ENCODE measurements around the gene TBCB.

The TBCB gene

DNA sequence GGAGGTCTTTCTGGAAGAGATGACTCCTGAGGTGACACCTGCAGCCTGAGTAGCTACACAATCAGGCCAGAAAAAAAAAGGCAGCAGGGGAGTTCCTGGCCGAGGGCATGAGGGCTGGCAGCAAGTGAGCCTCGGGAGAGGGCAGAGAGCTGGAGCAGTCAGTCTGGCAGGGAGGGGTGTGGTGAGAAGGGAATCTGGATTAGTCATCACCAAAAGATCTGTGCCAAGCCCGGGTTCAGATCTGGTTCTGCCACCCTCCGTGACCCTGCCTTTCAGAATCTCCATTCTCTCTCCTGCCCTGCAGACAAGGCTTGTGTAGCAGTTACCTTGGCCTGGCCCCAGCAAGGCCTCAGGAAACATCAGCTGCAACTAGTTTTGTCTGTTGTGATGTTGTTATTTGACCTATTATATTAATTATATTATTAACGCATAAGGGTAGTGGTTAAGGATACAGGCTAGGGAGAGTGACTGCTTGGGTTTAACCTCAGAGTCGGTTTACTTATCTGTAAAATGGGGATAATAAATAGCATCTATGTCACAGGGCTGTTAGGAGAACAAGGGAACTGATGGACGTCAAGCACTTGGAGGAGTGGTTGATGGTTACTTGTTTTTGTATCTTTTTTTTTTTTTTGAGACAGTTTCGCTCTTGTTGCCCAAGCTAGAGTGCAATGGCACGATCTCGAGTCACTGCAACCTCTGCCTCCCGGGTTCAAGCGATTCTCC, 21.9 kb downstream of the TBCB start:
- no peak for DNase-seq (ENCODE audit: low read depth)

GRCh38 chr19:36139120-36139472, 23.8 kb downstream of the TBCB start:
- DNase-seq (ENCODE audit: low read depth): no peak

- peak; percentile 81 for DNase-seq (ENCODE audit: low read depth)
Observed at GRCh38 chr19:36139473-36140303, 24.4 kb downstream of the TBCB start, which contains the start of gene CAPNS1. Gene CAPNS1, plus strand, starts transcription at chr19:36140066. Its CDS starts 946 bp downstream, at chr19:36141012.

DNA sequence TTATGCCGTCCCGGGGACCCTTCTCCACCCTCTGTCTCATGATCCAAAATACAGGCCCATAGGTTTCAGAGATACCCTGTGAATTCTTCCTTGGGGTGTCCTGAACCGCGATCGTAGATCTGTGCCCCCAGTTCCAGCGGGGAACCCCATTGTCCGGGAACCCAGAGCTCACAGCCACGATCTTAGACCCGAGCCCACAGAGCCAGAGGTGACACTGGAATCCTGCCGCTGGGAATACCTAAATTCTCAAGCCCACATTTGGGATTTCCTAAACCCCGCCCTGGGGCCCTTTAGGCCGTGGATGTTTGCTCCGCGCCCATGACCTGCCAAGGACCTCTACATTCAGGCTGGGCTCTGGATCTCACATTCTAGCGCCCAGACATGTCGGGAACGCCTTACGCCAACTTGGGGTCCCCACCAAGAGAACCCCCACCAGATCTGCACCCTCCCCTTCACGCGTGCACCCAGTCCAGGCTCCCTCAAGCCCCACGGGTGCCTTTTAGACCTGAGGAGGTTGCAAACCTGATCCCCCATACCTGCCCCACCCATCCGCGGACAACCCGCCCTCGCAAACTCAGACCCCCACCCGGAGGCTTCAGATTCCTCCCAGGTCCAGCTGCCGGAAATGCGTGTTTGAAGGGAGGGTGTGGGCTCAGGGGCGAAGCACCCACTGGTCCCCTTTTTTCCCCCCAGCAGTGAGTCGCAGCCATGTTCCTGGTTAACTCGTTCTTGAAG, 25.2 kb downstream of the TBCB start:
- DNase-seq (ENCODE audit: low read depth): no peak

- peak; percentile 87 for DNase-seq (ENCODE audit: low read depth)
Observed at GRCh38 chr19:36141039-36141927, 26.0 kb downstream of the TBCB start.

DNA sequence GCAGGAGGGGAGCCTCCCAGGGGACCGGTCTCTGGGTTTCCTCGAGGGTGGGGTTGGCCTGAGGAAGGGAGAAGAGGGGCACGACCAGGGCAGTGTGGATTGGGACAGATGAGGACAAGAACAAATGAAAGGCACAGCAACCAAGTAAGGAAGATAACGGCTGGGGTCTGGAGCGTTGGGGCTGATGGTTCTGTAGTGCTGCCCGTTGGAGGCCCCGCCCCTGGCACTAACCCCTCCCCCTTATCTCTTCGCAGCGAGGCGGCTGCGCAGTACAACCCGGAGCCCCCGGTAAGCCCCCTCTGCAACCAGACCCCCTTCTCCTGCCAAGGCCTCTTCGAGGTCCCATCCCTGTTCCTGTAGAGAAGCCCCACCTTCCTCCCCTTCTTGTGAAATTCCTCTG, 26.8 kb downstream of the TBCB start:
- no peak for DNase-seq (ENCODE audit: low read depth)

- no peak for DNase-seq (ENCODE audit: low read depth)
Observed at GRCh38 chr19:36142496-36142895, 27.2 kb downstream of the TBCB start.

DNA sequence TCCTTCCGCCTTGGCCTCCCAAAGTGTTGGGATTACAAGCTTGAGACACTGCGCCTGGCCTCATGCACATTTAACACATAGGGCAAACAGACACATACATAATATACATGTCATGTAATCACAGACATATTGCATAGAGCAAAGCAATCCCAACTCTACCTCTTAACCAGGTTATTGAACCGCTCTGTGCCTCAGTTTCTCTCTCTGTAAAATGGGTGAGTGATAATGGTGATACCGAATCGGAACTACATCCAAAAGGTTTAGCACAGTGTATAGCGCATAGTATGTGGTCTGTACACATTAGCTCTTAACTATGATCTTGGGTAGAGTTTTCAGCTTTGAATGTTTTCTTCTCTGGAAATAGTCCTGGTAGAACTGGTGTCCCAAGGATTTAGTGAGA, 29.4 kb downstream of the TBCB start:
- DNase-seq (ENCODE audit: low read depth): no peak

GRCh38 chr19:36149673-36150406, 34.6 kb downstream of the TBCB start:
- no peak for DNase-seq (ENCODE audit: low read depth)

DNA sequence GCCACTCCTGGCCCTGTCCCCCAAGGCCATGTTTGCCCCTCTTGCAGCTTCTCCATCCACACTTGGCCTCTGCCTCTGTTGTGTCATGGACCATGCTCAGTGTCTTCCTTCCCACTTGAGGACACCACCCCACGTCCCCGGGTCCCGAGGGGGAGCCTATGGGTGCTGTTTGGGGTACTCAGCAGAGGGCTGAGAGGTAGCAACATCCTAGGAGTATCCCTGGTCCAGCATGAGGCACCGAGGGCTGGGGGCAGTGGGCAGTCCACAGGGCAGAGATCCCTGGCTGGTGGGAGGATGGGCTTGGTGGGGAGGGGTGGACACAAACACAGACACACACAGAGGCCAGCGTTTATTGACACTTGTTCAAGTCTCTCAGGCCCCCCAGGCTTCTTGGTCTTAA, 35.3 kb downstream of the TBCB start:
- DNase-seq (ENCODE audit: low read depth): no peak

DNA sequence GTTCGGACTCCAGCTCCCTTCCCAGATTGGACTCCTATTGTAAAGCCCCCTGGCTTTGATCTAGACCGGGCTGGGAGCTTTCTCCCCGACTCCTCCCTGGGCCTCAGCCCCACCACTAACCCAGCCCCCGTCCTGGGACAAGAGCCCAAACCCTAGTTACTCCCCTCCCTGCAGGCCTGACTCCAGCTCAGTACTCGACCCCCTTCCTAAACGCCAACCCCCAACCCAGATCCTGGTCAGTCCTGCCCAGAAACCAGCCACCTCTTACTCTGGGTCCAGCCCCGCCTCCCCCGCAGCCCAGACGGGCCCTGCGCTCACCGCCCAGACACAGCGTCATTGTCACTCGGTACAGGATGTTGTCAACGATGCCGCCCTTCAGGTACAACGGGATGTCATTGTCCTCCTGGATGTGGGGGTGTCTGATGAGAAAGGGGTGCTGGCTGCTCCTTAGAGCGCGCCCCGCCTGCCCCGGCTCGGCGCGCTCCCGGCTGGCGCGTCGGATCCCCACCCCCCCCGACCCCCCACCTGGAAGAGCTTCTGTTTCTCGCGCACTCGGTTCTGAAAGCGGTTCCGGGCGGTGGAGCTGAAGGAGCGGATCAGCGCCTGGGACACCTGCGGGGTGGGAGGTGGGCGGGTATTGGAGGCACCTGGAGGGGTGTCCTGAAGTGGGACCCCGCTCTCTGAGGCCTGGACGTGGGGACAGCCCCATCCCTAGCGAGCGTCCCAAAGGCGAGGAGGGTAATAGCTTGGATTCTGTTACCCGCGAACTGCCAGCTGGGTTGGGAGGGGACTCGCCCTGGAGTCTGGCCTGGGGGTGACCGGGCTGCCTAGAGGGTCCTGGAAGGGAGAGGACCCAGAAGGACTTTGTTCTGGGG, 36.1 kb downstream of the TBCB start:
- no peak for DNase-seq (ENCODE audit: low read depth)

- DNase-seq (ENCODE audit: low read depth): no peak
Observed at GRCh38 chr19:36152019-36152351, 36.7 kb downstream of the TBCB start.

GRCh38 chr19:36152352-36153091, 37.3 kb downstream of the TBCB start, which contains the start of gene COX7A1:
Gene COX7A1, minus strand, starts transcription at chr19:36152447. Its CDS starts 40 bp downstream, at chr19:36152407.
- DNase-seq (ENCODE audit: low read depth): no peak

- DNase-seq (ENCODE audit: low read depth): no peak
Observed at GRCh38 chr19:36153126-36153525, 37.9 kb downstream of the TBCB start.

DNA sequence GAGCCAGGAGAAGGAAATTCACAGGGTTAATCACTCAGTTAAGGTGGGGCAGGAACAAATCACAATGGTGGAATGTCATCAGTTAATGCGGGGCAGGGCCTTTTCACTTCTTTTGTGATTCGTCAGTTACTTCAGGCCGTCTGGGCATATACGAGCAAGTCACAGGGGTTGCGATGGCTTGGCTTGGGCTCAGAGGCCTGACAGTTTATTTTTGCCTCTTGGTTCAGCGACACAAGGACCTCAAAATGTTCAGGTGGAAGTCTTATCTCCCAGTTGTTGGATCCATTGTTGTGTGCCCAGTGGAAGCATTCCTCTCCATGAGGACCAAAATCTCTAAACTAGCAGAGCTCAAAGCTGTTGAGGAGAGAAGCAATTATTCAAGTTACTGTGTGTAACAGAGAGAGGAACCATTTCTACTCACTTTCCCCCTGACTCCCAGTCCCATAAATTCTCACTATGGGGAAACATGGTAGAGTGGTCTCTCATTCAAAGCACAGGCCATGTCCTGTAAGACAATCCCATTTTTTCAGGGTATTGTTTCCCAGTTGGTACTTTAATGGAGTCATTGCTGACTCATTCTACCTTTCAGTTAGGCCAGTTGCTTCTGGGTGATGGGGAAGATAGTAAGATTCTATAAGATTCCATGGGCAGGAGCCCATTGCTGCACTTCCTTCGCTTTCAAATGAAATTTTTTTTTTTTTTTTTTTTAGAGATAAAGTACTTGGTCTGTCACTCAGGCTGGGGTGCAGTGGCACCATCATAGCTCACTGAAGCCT, 45.7 kb downstream of the TBCB start:
- DNase-seq (ENCODE audit: low read depth): no peak

DNA sequence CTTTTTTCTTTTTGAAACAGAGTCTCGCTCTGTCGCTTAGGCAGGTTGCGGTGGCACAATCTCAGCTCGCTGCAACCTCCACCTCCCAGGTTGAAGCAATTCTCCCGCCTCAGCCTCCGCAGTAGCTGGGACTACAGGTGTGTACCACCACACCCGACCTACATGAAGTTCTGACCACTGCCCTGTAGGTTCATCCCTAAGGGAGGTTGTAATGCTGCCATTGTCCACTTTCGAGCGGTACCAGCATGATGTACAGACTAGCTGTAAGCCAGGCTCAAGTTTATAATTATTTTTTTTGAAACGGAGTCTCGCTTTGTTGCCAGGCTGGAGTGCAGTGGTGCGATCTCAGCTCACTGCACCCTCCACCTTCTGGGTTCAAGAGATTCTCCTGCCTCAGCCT, 48.5 kb downstream of the TBCB start:
- DNase-seq (ENCODE audit: low read depth): no peak

DNA sequence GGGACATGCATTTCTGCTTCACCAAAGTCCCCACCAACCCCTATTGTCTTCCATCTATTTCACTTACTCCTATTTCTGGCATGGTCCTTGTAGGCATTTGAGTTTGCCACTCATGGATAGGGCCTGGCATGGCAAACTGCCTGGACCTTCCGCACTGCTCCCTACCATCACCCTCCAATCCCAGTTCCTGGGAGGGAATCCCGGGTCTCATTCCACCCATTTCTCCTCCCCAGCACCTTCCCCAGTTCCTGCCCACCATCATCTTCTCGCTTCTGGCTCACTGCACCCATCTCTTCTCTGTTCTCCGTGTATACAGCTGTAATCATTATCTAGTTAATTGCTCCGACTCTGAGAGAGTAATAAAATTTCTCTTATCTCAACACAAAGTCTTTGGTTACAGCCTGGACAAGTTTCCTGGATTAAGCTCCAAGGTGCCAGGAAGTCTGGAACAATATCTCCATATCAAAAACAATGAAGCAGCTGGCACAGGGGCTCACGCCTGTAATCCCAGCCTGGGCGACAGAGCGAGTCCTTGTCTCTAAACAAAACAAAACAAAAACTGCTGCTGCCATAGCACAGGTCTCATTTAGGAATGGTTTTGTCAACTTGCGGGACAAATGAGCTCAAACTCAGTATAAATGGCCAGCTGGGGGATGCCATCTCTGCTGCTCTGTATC, 54.0 kb downstream of the TBCB start:
- DNase-seq (ENCODE audit: low read depth): no peak

- DNase-seq (ENCODE audit: low read depth): no peak
Observed at GRCh38 chr19:36172852-36173251, 57.6 kb downstream of the TBCB start.

Data from T follicular helper cell (primary cell).